Lower leg skin (tissue), 3 donors: ENCODE data around the gene FBXW10.
"Not testable (repeated sequence)": the region's sequence is repeated elsewhere in the genome, so short reads cannot be mapped to it uniquely, and the experiment has no call there.

Experiments
- CTCF ChIP-seq, 3 donors: fragments of 450-650 bp; IDR thresholded peaks; one replicate each; pipeline ENCODE4 v1.5.1; 2016; ENCODE audit warnings: antibody characterized with exemption in 3 of 3, mild to moderate bottlenecking in 3 of 3, moderate library complexity in 2 of 3
- POLR2A ChIP-seq, 2 donors: fragments of 450-650 bp; IDR thresholded peaks; one replicate each; pipeline ENCODE4 v1.6.1; 2016 to 2017; ENCODE audit warnings: antibody characterized with exemption in 2 of 2, mild to moderate bottlenecking in 1 of 2, moderate library complexity in 1 of 2

GRCh38 chr17:18815924-18816323 lies 72.1 kb downstream of the FBXW10 start:
- TF ChIP-seq POLR2A, CTCF (IDR thresholded peaks at IDR 0.05): not testable (repeated sequence)
